NOMO-1 treated with dmso at 0.1 percent for 144 hours (cell line): Measurements from ENCODE around the gene MYO7B.

Experiments used
- DNase-seq: peaks from one replicate; lab custom pipeline; 2025; ENCODE audit not compliant: unreplicated experiment; lab: John Stamatoyannopoulos, UW

MYO7B gene

DNA sequence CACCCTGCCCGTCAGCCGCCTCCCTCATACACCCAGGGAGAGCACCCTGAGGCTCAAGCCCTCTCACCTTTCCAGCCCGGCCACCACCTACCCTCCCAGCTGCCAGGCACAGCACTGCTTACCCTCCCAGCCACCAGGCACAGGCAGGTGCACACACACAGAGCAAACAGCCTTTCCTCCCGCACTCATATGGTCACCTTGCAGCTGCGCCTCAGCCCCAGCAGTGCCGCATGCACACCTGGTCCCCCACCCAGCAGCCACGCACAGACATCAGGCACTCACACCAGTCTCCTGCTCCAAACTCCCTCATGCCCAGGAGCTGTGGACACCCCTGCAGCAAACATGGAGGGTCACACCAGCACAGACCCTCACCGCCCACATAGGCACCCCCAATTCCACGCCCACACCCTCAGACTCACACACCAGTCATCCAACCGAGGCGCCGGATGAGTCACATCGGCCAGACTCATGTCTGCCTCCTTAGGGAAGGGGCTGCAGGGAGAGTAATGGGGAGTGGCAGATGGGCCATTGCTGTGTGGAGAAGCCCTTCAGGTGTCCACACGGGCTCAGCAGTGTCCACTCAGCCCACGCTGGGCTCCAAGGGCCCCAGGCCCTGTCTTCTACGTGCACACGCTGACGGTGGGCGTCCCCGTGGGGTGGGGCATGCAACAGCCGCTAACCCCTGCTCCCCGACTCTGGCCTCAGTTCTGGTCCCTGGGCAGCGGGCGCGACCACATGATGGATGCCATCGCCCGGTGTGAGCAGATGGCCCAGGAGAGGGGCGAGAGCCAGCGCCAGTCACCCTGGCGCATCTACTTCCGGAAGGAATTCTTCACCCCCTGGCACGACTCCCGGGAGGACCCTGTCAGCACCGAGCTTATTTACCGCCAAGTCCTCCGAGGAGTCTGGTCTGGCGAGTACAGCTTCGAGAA, 88.2 kb downstream of the MYO7B start:
- no peak for DNase-seq

- DNase-seq = no peak
Measured at GRCh38 chr2:127624320-127624755, 88.9 kb downstream of the MYO7B start.

DNA sequence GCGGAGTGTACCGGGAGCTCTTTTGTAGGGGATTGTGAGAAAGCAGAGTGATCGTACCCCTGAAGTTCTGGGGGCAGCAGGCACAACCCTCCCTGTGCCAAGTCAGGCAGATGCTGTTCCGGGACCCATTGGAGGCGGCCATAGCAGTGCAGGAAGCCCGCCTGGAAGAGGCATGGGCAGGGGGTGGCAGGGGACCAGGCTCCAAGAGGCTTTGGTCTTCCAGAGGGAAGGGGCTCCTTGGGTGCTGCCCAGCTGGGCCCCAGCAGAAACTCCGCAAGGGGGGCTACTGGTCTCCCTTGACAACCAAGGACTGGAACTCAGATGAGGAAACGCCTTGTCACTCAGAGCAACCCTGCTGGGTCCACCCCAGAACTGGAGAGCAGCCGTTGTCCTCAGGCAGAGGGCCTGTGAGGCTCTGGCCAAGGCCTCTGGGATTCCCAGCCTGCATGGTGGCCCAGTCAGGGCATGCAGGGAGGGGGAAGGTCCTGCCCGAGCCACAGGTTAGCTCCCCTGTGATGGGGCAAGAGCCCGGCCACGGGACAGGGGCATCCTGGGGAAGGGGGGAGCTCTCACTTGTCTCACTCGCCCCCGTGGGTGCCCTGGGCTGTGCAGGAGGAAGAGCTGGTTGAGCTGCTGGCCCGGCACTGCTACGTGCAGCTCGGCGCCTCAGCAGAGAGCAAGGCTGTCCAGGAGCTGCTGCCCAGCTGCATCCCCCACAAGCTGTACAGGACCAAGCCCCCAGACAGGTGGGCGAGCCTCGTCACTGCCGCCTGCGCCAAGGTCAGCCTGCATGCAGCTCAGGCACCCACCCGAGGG, 89.5 kb downstream of the MYO7B start:
- no peak for DNase-seq

- DNase-seq = no peak
Measured at GRCh38 chr2:127625572-127625951, 90.1 kb downstream of the MYO7B start.

GRCh38 chr2:127626175-127626574, 90.7 kb downstream of the MYO7B start:
- DNase-seq = no peak

- no peak for DNase-seq
Measured at GRCh38 chr2:127626917-127627739, 91.6 kb downstream of the MYO7B start.

DNA sequence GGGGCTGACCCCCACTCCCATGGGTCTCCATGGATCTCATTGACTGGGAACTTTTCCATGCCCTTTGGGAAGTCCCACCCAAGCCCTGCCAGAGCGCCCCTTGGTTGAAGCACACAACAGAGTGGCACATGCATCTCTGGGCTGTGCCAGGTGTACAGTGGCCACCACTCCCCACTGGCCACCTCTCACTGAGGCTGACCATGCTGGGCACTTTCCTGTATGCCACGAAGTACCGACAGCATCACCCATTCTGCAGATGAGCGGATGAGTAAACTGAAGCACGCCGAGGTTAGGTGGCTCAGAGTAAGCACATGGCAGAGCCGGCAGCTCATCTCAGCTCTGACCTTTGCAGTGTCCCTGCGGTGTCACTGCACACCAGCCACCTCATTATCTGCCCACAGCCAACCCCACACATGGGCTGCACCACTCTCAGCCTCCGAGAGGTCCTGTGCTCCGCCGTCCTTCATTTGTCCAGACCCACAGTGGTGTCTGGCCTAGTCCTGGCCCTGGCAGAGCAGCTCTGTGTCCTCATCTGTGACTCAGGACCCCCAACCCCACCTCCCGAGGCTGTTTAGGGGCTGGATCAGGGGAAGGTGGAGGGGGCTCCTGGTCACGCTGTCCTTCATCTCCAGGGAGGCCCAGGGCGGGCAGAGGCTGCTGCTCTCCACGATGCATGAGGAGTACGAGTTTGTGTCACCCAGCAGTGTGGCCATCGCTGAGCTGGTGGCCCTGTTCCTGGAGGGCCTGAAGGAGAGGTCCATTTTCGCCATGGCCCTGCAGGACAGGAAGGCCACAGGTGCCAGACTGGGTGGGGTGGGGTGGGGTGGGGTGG, 92.5 kb downstream of the MYO7B start:
- no peak for DNase-seq

DNA sequence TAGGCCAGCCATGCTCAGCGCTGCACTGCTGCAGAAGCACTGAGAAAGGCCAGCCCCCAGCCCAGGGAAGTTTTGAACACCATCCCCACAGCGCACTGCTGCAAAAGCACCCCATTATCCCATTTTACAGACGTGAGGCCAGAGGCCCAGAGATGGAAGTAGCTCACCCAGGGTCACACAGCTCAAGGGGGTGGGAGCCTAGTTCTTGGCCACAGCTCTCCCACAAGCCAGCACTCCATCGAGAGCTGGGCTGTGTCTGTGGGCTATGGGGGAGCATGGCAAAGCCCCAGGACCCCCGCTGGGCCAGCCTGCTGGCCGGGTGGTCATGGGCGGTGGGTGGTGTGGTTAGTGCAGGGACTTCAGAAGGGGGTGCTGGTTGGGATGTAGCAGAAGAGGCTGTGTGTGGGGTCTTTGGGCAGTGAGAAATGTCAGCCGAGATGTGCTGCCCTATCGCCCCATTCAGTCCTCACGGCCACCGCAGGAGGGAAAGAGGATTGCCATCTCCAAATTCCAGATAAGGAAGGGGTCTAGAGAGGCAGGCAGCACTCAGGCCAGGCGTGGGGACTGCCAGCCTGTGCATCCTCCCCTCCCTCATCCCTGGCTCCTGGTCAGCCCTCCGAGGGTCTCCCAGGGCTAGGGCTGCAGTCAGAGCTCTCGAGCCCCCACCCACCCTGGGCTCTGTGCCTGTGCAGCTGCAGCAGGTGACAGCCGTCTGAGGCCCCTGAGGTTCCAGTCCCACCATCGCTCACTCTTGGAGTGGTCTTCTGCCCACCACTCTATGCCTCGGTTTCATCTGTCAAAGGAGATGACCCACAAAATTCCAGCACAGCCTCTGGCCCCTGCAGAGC, 93.5 kb downstream of the MYO7B start:
- no peak for DNase-seq

DNA sequence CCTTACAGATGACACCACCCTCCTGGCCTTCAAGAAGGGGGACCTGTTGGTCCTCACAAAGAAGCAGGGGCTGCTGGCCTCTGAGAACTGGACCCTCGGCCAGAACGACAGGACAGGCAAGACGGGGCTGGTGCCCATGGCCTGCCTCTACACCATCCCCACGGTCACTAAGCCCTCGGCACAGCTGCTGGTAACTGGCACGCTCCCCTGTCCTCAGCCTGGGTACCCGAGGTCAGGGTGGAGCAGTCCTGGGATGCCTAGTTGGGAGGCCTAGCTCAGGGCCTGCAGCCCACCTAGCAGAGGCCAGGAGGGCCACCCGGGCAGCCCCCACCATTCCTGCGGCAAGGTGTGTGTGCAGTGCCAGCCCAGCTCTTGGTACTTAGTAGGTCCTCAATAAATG, 94.2 kb downstream of the MYO7B start:
- no peak for DNase-seq

- DNase-seq = no peak
Measured at GRCh38 chr2:127630096-127630863, 94.8 kb downstream of the MYO7B start.

DNA sequence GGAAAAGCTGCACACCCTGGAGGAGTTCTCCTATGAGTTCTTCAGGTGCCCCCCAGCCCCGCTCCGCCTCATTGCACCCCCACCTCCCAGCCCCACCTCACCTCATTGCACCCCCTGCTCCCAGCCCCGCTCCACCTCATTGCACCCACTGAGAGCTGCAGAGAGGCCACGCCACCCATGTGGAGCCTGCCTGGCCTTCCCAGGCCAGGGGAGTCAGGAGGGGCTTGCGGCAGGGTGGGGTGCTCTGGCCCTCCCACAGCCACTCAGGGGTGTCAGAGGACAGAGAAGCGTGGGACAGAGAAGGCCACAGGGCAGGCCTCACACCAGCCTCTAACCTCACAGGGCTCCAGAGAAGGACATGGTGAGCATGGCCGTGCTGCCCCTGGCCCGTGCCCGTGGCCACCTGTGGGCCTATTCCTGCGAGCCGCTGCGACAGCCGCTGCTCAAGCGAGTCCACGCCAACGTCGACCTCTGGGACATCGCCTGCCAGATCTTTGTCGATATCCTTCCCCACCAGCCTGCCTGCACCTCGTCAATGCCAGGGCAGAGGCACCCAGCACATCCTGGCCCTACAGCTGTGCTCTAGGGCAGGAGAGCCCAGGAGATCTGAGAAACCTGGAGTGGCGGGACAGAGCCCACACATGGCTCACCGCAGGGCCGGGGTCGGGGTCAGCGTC, 95.5 kb downstream of the MYO7B start:
- DNase-seq = no peak

DNA sequence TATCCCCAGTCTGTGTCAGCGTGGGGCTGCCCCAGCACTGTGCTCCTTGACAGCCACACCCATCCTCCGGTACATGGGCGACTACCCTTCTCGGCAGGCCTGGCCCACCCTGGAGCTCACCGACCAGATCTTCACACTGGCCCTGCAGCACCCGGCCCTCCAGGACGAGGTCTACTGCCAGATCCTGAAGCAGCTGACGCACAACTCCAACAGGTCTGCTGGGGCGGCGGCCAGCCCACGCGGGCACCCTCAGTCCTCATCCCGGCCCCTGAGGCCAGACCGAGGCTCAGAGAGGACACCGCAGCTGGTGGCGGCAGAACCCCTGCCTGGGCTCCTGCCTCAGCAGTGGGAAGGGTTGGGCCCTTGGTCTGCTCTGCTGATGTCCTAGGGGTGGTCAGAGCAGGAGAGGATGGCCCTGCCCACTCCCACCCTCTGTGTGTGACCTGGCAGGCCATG, 96.1 kb downstream of the MYO7B start:
- no peak for DNase-seq

DNA sequence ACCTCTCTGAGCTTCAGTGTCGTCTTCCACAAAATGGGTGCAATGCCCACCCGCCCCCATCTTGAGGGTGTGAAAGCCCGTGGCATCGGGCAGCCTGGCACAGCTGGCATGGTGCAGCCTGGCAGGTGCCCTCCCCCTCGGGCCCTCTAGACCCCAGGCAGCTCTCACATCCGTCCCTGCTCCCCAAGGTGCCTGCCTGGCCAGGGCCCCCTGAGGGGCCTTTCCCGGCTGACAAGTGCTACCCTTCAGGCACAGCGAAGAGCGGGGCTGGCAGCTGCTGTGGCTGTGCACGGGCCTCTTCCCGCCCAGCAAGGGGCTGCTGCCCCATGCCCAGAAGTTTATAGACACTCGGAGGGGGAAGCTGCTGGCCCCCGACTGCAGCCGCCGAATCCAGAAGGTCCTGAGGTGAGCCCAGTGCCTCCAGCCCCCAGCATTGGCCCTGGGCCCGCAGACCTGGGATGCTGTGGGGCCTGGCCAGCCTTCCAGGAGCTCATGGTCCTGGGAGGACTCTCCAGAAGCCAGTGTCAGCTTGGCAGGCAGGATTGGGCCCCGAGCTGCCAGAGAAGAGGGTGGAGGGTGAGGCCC, 96.6 kb downstream of the MYO7B start:
- no peak for DNase-seq

DNA sequence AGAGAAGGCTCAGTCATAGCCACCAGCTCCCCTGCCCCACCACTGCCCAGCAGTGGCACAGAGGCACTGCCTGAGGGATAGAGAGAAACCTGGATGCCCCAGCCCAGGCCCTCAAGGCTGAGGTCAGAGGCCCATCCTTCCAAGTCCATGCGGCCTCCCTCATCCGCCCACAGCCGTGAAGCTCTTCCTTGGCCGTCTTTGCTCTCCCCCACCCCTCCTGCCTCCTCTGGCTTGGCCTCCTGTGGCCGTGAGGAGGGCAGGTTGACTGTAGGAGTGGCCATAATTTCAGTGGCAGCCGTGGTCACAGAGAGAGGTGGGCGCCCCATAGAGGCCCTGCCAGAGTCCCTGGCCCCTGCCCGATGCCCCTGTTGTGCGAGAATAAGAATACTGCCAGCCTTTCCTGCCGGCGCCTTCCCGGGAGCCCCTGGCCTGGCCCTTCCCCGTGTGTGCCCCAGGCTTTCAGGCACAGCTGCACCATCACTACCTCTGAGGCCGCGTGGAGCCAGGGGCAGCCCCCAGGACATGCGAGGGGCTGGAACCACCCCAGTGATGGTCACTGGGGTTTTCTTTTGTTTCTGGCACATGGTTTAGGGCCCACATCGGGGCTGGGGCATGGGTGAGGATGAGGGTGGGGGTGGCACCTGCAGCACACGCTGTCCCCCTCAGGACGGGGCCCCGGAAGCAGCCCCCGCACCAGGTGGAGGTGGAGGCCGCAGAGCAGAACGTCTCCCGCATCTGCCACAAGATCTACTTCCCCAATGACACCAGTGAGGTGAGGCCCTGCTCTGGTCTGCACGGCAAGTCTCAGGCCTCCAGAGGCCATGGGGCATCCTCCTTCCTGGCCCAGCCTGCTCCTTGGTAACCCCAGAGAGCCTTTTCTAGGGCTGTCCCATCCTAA, 97.4 kb downstream of the MYO7B start:
- DNase-seq = no peak

- no peak for DNase-seq
Measured at GRCh38 chr2:127633556-127634065, 98.1 kb downstream of the MYO7B start.

DNA sequence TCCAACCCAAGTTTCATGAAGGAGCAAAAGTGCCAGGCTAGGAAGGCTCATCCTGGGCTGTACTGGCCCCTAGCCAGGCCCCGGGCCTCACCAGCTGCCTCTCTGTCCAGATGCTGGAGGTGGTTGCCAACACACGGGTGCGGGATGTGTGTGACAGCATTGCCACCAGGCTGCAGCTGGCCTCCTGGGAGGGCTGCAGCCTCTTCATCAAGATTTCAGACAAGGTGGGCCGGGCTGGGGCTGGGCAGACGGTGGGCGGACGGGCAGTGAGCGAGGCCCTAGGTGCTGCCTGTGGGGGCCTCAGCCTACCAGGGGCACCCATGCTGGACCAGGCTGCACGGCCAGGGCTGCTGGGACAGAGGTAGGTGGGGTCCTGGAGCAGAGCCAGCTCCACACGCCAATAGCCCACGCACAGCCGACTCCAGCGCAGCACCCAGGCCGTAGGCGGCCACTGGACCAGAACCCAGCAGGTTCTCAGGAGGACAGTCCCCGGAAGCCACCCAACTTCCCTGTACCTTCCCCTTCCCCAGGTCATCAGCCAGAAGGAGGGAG, 98.7 kb downstream of the MYO7B start:
- no peak for DNase-seq
